Measurements from ENCODE around the gene PNLIPRP1. TPM values are rescaled to one million over a fixed set of nuclear protein-coding genes. Genes with fewer than 3 reads are reported as not detected.

The PNLIPRP1 gene
- total and polyA plus RNA-seq, 2 experiments from 2014 or later: 0.21 TPM; not detected in 1

DNA sequence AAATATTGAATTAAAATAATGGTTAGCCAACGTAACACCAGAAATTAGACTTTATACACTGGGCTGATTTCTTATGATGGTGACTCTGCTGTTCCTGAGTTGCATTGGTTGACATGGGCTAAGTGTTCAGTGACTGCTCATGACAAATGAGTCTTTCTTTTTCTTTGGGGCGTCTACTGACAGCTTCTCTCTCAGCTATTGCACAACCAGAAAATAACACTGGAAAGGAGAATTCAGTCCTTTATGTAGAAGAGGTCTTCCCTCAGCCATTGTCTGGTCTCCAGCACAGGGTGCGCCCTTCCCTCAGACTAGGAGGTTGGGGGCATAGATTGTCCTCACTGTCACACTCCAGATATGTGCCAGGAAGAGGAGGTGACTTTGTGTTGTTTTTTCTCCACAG lies 23.4 kb upstream of the PNLIPRP1 start:
- Histone ChIP-seq H3K9me2 (ENCODE audit: insufficient read depth) (no peaks in the 10 kb centered on the region; the same call in 1 of the 2 replicates), H3K4me2 (no peak overlapping the region), H3K27me3 (ENCODE audit: insufficient read depth) (no peaks in the 10 kb centered on the region), H3K4me3 (no peak overlapping the region), H2AFZ (no peak overlapping the region), H3K79me2 (replicated peaks; ENCODE audit: insufficient read depth) (no peaks in the 10 kb centered on the region), H3K27ac (ENCODE audit: low read depth) (no peak overlapping the region), H3F3A (replicated peaks; ENCODE audit: low read depth) (no peaks in the 10 kb centered on the region), H3K36me3 (ENCODE audit: insufficient read depth) (no peaks in the 10 kb centered on the region), H3K4me1 (ENCODE audit: insufficient read depth) (no peaks in the 10 kb centered on the region), H4K20me1 (replicated peaks; ENCODE audit: insufficient read depth) (no peaks in the 10 kb centered on the region)
- TF ChIP-seq EZH2 (IDR thresholded peaks at IDR 0.05; ENCODE audit: low read depth, unreplicated experiment) (no peak), EZH2phosphoT487 (IDR thresholded peaks at IDR 0.05; ENCODE audit: unreplicated experiment) (no peak), ZNF114 (CRISPR knock-in tag; IDR thresholded peaks at IDR 0.05) (no peak), CREB1 (CRISPR knock-in tag; IDR thresholded peaks at IDR 0.05; ENCODE audit: low read depth) (no peak), ZNF331 (CRISPR knock-in tag; IDR thresholded peaks at IDR 0.05; ENCODE audit: low read depth) (no peak), ZNF462 (CRISPR knock-in tag; IDR thresholded peaks at IDR 0.05) (no peak), JUNB (IDR thresholded peaks at IDR 0.05; ENCODE audit: unreplicated experiment) (no peak)
- TF ChIP-seq, protein P1, sequence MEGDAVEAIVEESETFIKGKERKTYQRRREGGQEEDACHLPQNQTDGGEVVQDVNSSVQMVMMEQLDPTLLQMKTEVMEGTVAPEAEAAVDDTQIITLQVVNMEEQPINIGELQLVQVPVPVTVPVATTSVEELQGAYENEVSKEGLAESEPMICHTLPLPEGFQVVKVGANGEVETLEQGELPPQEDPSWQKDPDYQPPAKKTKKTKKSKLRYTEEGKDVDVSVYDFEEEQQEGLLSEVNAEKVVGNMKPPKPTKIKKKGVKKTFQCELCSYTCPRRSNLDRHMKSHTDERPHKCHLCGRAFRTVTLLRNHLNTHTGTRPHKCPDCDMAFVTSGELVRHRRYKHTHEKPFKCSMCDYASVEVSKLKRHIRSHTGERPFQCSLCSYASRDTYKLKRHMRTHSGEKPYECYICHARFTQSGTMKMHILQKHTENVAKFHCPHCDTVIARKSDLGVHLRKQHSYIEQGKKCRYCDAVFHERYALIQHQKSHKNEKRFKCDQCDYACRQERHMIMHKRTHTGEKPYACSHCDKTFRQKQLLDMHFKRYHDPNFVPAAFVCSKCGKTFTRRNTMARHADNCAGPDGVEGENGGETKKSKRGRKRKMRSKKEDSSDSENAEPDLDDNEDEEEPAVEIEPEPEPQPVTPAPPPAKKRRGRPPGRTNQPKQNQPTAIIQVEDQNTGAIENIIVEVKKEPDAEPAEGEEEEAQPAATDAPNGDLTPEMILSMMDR (conservative IDR thresholded peaks at IDR 0.05; ENCODE audit: low read depth in 2 of 2): no peak
- TF ChIP-seq, protein P2, sequence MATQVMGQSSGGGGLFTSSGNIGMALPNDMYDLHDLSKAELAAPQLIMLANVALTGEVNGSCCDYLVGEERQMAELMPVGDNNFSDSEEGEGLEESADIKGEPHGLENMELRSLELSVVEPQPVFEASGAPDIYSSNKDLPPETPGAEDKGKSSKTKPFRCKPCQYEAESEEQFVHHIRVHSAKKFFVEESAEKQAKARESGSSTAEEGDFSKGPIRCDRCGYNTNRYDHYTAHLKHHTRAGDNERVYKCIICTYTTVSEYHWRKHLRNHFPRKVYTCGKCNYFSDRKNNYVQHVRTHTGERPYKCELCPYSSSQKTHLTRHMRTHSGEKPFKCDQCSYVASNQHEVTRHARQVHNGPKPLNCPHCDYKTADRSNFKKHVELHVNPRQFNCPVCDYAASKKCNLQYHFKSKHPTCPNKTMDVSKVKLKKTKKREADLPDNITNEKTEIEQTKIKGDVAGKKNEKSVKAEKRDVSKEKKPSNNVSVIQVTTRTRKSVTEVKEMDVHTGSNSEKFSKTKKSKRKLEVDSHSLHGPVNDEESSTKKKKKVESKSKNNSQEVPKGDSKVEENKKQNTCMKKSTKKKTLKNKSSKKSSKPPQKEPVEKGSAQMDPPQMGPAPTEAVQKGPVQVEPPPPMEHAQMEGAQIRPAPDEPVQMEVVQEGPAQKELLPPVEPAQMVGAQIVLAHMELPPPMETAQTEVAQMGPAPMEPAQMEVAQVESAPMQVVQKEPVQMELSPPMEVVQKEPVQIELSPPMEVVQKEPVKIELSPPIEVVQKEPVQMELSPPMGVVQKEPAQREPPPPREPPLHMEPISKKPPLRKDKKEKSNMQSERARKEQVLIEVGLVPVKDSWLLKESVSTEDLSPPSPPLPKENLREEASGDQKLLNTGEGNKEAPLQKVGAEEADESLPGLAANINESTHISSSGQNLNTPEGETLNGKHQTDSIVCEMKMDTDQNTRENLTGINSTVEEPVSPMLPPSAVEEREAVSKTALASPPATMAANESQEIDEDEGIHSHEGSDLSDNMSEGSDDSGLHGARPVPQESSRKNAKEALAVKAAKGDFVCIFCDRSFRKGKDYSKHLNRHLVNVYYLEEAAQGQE (IDR thresholded peaks at IDR 0.05; ENCODE audit: unreplicated experiment): no peak
- ATAC-seq (no peak), DNase-seq (ENCODE audit: low spot score) (no peak)
- Mint-ChIP-seq H3K4me3 (no peak overlapping the region), H3K27ac (no peak overlapping the region), H3K9me3 (no peaks in the 10 kb centered on the region), H3K27me3 (ENCODE audit: insufficient read depth, low read depth, poor library complexity) (no peaks in the 10 kb centered on the region), H3K4me1 (no peaks in the 10 kb centered on the region; the same call in 2 of the 3 replicates), H3K36me3 (ENCODE audit: low read depth) (no peaks in the 10 kb centered on the region)

All from GM23338 (cell line).